Osteoblast (primary cell): ENCODE measurements around the gene CSK. TPM values are rescaled to one million over a fixed set of nuclear protein-coding genes. Genes with fewer than 3 reads are reported as not detected.

Experiments used
- DNase-seq: peaks from one replicate; pipeline ENCODE4 v3.0.0; 2011; ENCODE audit warnings: low spot score, mixed read lengths; ENCODE audit not compliant: insufficient read length; ENCODE audit errors: missing footprints
- H2AFZ ChIP-seq: 2 replicates; pipeline ENCODE4 v1.6.0; 2011; ENCODE audit warnings: mild to moderate bottlenecking, low read length
- H3K27ac ChIP-seq: 2 replicates; pipeline ENCODE4 v1.5.1; 2011; ENCODE audit warnings: mild to moderate bottlenecking, low read depth, low read length, moderate library complexity
- H3K27me3 ChIP-seq: 2 replicates; pipeline ENCODE4 v1.6.0; 2012; ENCODE audit warnings: mild to moderate bottlenecking, control low read depth, inconsistent platforms, low read length, moderate library complexity; ENCODE audit not compliant: insufficient read depth
- H3K36me3 ChIP-seq: 2 replicates; pipeline ENCODE4 v1.5.1; 2011; ENCODE audit warnings: mild to moderate bottlenecking, low read length, control low read depth, moderate library complexity; ENCODE audit not compliant: insufficient read depth
- H3K4me1 ChIP-seq: 2 replicates; pipeline ENCODE4 v1.5.1; 2011; ENCODE audit warnings: mild to moderate bottlenecking, low read length, control low read depth, moderate library complexity; ENCODE audit not compliant: insufficient read depth
- H3K4me2 ChIP-seq: 2 replicates; pipeline ENCODE4 v1.6.0; 2011; ENCODE audit warnings: mild to moderate bottlenecking, low read length; ENCODE audit not compliant: insufficient read depth
- H3K4me3 ChIP-seq: fragments of 200-600 bp; sonication (generic); 3 replicates; pipeline ENCODE4 v1.5.1; 2012; ENCODE audit warnings: mild to moderate bottlenecking, low read length, inconsistent platforms; ENCODE audit not compliant: insufficient read depth
- H3K79me2 ChIP-seq: 2 replicates; pipeline ENCODE4 v1.6.0; 2012; ENCODE audit warnings: mild to moderate bottlenecking, low read length, control low read depth, inconsistent platforms; ENCODE audit not compliant: insufficient read depth
- H3K9me3 ChIP-seq: 2 replicates; pipeline ENCODE4 v1.5.1; 2011; ENCODE audit warnings: low read depth, low read length, control low read depth
- H4K20me1 ChIP-seq: 2 replicates; pipeline ENCODE4 v1.6.0; 2012; ENCODE audit warnings: mild to moderate bottlenecking, low read length, control low read depth; ENCODE audit not compliant: insufficient read depth
- total RNA-seq: library from RNA; depleted of rRNA; stranded (reverse); fragments of >200 nt; gene quantifications from 2 replicates; pipeline ENCODE4 v1.2.3, GENCODE V29; 2012
- TF ChIP-seq, protein P1 (sequence below): IDR thresholded peaks from 2 replicates; pipeline ENCODE4 v1.5.1; 2011; ENCODE audit warnings: mild to moderate bottlenecking, low read depth, low read length, moderate library complexity; ENCODE audit errors: extremely low read depth

The CSK gene
- total RNA-seq, 1 donor, result 31.5 TPM

DNA sequence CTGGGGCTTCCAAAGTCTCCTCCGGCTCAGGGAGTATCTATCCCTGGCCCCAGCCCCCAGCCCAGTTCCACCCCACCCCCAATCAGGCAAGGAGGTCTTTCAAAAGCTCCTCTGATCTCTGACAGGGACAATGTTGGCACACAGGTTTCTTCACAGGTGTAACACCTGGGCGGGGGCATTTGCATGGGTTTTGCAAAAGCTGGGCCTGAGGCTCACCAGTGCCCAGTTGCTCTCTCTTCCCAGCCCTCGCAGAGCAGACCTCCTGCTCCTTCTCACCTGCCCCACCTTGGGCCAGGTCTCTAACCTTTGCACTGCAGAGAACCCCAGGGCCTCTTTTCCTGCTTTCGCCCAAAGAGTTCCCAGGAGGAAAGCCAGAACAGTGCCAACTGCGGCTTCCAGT, 8.6 kb upstream of the CSK start:
- Histone ChIP-seq H3K4me2 (no peak overlapping the region), H3K79me2 (no peaks in the 10 kb centered on the region), H3K9me3 (no peaks in the 10 kb centered on the region), H3K27me3 (peaks cover 8% of the 10 kb centered on the region), H2AFZ (no peak overlapping the region), H4K20me1 (no peaks in the 10 kb centered on the region), H3K4me3 (no peak overlapping the region), H3K27ac (no peak overlapping the region), H3K36me3 (no peaks in the 10 kb centered on the region), H3K4me1 (no peaks in the 10 kb centered on the region)
- TF ChIP-seq, protein P1, sequence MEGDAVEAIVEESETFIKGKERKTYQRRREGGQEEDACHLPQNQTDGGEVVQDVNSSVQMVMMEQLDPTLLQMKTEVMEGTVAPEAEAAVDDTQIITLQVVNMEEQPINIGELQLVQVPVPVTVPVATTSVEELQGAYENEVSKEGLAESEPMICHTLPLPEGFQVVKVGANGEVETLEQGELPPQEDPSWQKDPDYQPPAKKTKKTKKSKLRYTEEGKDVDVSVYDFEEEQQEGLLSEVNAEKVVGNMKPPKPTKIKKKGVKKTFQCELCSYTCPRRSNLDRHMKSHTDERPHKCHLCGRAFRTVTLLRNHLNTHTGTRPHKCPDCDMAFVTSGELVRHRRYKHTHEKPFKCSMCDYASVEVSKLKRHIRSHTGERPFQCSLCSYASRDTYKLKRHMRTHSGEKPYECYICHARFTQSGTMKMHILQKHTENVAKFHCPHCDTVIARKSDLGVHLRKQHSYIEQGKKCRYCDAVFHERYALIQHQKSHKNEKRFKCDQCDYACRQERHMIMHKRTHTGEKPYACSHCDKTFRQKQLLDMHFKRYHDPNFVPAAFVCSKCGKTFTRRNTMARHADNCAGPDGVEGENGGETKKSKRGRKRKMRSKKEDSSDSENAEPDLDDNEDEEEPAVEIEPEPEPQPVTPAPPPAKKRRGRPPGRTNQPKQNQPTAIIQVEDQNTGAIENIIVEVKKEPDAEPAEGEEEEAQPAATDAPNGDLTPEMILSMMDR, result no peak
- DNase-seq, result peak; percentile 41

GRCh38 chr15:74773731-74774252, 8.1 kb upstream of the CSK start:
- Histone ChIP-seq H3K27me3 (peaks cover 8% of the 10 kb centered on the region), H3K4me3 (no peak overlapping the region), H3K27ac (no peak overlapping the region), H4K20me1 (no peaks in the 10 kb centered on the region), H3K9me3 (no peaks in the 10 kb centered on the region), H3K36me3 (no peaks in the 10 kb centered on the region), H3K4me2 (no peak overlapping the region), H3K79me2 (no peaks in the 10 kb centered on the region), H2AFZ (no peak overlapping the region), H3K4me1 (no peaks in the 10 kb centered on the region)
- DNase-seq, result peak; percentile 67
- TF ChIP-seq, protein P1, result no peak

- Histone ChIP-seq H3K27me3 (peaks cover 3% of the 10 kb centered on the region), H3K4me1 (no peaks in the 10 kb centered on the region), H3K4me3 (no peak overlapping the region), H2AFZ (no peak overlapping the region), H4K20me1 (no peaks in the 10 kb centered on the region), H3K9me3 (no peaks in the 10 kb centered on the region), H3K4me2 (no peak overlapping the region), H3K27ac (no peak overlapping the region), H3K36me3 (no peaks in the 10 kb centered on the region), H3K79me2 (no peaks in the 10 kb centered on the region)
- DNase-seq, result peak; percentile 67
- TF ChIP-seq, protein P1, result no peak
These were observed 6.7 kb upstream of the CSK start for GRCh38 chr15:74775132-74775562.

- no peaks in the 10 kb centered on the region for H4K20me1 ChIP-seq
- H3K4me1 ChIP-seq, result peaks cover 4% of the 10 kb centered on the region
- TF ChIP-seq, protein P1, result no peak
- H3K27ac ChIP-seq, result no peak overlapping the region
- H3K27me3 ChIP-seq, result no peaks in the 10 kb centered on the region
- H3K4me3 ChIP-seq, result no peak overlapping the region
- no peak overlapping the region for H3K4me2 ChIP-seq
- DNase-seq, result no peak
- H2AFZ ChIP-seq, result no peak overlapping the region
- H3K36me3 ChIP-seq, result no peaks in the 10 kb centered on the region
- no peaks in the 10 kb centered on the region for H3K79me2 ChIP-seq
- no peaks in the 10 kb centered on the region for H3K9me3 ChIP-seq
These were observed 6.0 kb upstream of the CSK start for GRCh38 chr15:74775894-74776293.
